C4-2B (cell line): ENCODE results near the gene USP2.

Experiments
- H3K27ac ChIP-seq: fragments of 450-650 bp; 2 replicates; pipeline ENCODE4 v1.5.1; 2017
- ZFX ChIP-seq: fragments of 450-650 bp; IDR thresholded peaks from 2 replicates; pipeline ENCODE4 v1.6.1; 2017
- TF ChIP-seq, protein P1 (sequence below): fragments of 450-650 bp; conservative IDR thresholded peaks from 2 replicates; pipeline ENCODE4 v1.5.1; 2017; ENCODE audit warnings: mild to moderate bottlenecking

USP2 gene

DNA sequence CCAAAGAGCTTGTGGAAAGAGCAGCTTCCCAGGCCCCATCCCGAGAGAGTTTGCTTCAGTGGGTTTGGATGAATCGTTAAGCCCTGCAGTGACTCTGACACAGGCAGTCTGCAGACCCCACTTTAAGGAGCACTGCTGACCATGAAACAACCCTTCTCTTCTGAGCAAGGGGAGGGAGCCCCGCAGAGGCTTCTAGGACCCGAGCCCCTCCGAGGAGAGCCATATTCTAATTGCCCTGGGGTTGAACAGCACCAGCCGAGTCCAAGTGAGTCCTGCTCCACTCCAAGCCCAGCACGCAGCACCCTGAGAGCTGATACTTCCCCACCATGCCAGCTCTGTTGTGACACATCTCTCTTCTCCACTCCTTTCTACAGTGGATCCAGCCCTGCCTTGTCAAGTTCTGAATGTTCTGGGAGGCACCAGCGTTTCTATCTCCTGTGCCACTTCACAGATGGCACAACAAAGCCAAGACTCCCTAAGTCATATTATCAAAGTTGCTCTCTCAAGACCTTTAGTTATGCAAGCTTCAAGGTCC is 10.4 kb downstream of the USP2 start:
- TF ChIP-seq ZFX: no peak
- TF ChIP-seq, protein P1, sequence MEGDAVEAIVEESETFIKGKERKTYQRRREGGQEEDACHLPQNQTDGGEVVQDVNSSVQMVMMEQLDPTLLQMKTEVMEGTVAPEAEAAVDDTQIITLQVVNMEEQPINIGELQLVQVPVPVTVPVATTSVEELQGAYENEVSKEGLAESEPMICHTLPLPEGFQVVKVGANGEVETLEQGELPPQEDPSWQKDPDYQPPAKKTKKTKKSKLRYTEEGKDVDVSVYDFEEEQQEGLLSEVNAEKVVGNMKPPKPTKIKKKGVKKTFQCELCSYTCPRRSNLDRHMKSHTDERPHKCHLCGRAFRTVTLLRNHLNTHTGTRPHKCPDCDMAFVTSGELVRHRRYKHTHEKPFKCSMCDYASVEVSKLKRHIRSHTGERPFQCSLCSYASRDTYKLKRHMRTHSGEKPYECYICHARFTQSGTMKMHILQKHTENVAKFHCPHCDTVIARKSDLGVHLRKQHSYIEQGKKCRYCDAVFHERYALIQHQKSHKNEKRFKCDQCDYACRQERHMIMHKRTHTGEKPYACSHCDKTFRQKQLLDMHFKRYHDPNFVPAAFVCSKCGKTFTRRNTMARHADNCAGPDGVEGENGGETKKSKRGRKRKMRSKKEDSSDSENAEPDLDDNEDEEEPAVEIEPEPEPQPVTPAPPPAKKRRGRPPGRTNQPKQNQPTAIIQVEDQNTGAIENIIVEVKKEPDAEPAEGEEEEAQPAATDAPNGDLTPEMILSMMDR: no peak
- no peak overlapping the region for H3K27ac ChIP-seq

DNA sequence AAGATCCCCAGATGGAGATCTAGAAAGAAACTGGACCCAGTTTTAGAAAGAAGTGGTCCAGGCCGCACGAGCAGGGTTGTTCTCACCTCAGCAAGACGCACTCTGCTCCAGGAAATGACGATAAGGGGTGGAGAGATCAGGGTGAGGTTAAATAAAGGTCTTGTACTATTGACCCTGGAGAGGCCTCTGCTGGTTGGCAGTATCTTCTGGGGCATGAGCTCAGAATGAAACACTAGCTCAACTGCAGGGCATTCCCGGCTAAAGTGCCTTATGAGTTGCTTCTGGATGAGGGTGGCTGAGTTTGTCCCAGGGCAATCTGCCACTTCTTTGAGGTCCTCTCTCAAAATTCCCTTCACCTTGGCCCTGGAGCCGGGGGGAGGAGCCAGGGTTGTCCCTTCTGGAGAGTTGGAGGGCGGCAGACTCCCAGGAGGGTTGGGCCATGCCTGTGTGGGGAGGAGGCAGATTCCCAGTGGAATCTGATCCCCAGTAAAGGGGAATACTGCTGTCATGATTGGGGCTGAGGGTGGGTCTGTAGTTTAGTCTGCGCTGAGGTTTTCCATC is 10.9 kb downstream of the USP2 start:
- TF ChIP-seq ZFX: no peak
- TF ChIP-seq, protein P1: no peak

DNA sequence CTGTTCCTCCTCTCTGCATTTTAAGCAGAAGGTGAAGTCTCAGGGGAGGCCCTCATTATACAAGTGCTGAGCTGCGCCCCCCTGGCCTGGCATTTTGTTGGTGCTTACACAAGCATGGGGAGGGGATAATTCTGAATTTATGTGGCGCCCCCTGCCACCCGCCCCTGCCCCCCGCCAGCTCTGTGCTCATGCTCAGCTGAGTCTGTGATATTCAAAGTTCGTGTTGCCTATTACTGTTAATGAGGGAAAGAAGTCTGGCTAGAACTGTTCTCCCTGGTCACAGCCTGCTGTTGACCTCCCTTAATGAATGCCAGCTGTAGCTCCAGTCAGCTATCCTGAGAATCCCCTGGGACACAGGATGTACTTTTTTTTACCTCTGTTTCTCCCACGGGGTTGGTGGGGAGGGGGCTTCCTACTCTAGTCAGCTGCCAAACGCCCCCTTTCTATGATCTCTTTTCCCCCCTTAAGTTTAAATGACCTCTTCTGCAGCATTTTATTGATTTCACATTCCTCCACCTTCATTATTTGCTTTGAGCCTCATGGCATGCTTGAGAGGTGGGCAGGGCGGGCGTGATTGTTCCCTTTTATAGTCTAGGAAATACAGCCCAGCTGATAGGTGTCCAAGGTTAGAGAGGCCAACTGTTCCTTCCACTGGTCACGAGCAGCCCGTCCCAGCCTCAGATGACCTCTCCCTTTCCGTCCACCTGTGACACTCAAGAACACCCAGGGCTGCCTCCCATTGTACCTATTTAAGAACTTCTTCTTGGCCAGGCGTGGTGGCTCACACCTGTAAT is 12.2 kb downstream of the USP2 start:
- no peak overlapping the region for H3K27ac ChIP-seq
- TF ChIP-seq, protein P1: no peak
- TF ChIP-seq ZFX: no peak

More for the DNA sequence above, 10.9 kb downstream of the USP2 start:
- no peak overlapping the region for H3K27ac ChIP-seq

DNA sequence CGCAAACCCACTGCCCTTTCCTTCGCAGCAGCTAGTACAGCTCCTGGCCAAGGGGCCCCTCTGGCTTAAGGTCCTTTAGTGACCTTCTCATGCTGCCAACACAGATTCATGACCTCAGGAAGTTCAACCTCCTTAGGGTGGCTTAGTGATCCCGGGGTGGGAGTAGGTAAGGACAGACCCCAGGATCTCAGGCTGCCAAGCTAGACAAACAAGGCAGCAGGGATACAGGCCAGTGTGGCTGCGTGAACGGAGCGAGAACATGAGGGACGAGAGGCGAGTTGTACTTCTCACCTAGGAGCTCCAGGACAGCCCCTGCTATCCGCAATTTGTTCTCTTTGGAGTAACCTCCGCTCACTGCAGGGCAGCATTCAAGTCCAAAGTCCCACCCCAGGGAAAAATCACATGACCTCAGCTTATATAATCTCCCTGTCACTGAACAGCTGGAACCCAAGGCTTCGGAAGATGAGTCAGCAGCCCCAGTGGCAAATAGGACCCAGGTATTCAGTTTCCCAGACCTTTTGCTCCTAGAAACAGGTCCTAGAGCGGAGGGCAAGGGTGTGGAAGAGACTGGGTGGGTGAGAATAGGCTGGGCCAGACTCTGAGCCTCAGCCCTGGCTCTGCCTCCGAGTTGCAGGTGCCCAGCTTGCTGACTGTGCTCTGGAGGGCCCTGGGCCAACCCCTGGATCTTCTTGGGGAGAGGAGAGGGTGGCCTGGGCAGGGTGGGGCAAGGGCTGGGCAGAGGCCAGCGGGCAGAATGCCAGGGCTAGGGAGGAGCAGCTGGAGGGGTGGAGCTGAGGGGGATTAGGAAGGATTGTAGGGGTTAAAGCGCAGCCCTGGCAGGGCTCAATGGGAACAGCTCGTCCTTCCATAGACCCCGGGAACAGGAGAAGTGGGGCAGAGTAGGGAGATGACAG is 13.1 kb downstream of the USP2 start:
- TF ChIP-seq, protein P1: no peak
- TF ChIP-seq ZFX: no peak
- no peak overlapping the region for H3K27ac ChIP-seq

DNA sequence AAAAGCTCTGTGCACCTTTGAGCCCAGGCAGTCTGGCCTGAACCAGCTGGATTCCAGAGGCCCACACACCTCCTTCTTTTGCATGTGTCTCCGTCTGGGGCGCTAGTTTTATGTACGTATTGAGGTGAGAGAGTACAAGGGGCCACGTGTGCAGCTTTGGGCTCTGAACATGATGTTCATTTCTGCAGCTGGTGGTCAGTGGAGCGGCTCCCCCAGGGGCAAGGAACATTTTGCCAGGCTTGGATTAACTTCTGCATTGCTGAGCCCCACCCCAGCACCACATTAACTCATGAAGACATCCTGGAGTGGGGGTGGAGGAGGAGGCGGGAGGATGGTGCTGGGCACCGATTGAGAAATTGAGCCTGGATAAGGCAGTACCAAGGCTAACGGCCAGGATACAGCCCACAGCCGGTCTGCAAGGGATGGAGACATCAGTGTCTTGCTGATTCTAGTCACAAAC is 13.8 kb downstream of the USP2 start:
- H3K27ac ChIP-seq: no peak overlapping the region
- TF ChIP-seq, protein P1: no peak
- TF ChIP-seq ZFX: no peak

DNA sequence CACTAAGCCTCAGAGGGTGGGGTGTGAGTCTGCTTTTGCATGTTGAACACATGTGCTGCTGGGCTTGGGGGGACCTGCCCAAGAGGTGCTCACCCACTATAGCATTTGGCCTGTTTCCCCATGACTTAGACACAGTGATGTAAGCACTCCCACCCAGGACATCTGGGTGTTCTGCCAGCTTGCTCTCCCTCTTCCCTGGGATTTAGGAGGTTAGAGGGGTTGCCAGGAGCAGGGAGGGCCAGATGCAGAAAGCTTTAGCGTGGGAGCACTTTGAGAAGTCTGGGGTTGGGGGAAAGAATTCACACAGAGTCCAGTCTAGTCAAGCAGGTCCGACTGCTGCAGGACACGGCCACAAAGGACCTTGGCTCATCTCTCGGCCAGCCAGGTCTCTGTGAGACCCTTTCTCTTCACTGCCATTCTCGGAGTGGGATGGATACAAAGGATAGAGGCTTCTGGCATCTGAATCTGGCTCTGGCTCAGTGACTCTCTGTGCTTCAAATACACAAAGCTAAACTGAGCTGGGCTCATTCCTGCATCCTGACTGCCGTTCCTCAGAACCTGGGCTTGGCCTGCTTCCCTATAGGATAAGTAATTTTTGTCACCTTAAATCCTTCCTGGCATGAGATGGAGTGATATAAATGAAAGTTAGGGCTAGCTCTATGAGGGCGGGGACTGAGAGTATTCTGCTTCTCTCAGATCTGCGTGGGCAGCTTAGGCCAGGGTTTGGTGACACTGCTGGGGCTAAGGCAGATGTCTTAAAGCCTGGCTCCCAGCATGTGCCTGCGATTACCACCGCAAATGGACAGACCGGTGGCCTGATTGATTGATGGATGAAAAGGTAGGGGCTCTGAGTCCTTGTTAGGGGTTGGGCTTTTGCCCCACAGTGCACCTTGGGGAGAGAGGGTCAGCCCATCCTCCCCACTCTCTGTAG is 14.5 kb downstream of the USP2 start:
- no peak overlapping the region for H3K27ac ChIP-seq
- no peak for TF ChIP-seq ZFX
- TF ChIP-seq, protein P1: no peak
